GM21619 (cell line): ENCODE data around the gene IGSF21.

ENCODE experiments used
- ATAC-seq: cut with Tn5 transposase; IDR thresholded peaks from one replicate; pipeline ENCODE4 v1.9.1; 2021; ENCODE audit not compliant: unreplicated experiment

The IGSF21 gene

GRCh38 chr1:18322368-18323032 is 214.9 kb downstream of the IGSF21 start:
- no peak for ATAC-seq

GRCh38 chr1:18323259-18323658 is 215.7 kb downstream of the IGSF21 start:
- no peak for ATAC-seq

GRCh38 chr1:18324246-18324645 is 216.6 kb downstream of the IGSF21 start:
- no peak for ATAC-seq

GRCh38 chr1:18325136-18325535 is 217.5 kb downstream of the IGSF21 start:
- no peak for ATAC-seq

GRCh38 chr1:18326211-18326897 is 218.8 kb downstream of the IGSF21 start:
- ATAC-seq = no peak

GRCh38 chr1:18327650-18328049 is 220.1 kb downstream of the IGSF21 start:
- no peak for ATAC-seq

- no peak for ATAC-seq
These were observed 221.2 kb downstream of the IGSF21 start for GRCh38 chr1:18328803-18329202.

GRCh38 chr1:18329469-18330253 is 222.1 kb downstream of the IGSF21 start:
- no peak for ATAC-seq

GRCh38 chr1:18332576-18332975 is 225.0 kb downstream of the IGSF21 start:
- ATAC-seq = no peak

- ATAC-seq = no peak
These were observed 225.6 kb downstream of the IGSF21 start for GRCh38 chr1:18333220-18333619.

GRCh38 chr1:18336801-18337200 is 229.2 kb downstream of the IGSF21 start:
- no peak for ATAC-seq

GRCh38 chr1:18337757-18338156 is 230.2 kb downstream of the IGSF21 start:
- no peak for ATAC-seq

- ATAC-seq = no peak
These were observed 231.6 kb downstream of the IGSF21 start for GRCh38 chr1:18339161-18339560.

- no peak for ATAC-seq
These were observed 232.7 kb downstream of the IGSF21 start for GRCh38 chr1:18340158-18340764.

GRCh38 chr1:18340787-18341186 is 233.2 kb downstream of the IGSF21 start:
- ATAC-seq = no peak

- no peak for ATAC-seq
These were observed 233.9 kb downstream of the IGSF21 start for GRCh38 chr1:18341291-18342069.

GRCh38 chr1:18342744-18343143 is 235.1 kb downstream of the IGSF21 start:
- ATAC-seq = no peak

- no peak for ATAC-seq
These were observed 236.0 kb downstream of the IGSF21 start for GRCh38 chr1:18343581-18343980.

GRCh38 chr1:18344755-18345154 is 237.2 kb downstream of the IGSF21 start:
- no peak for ATAC-seq

GRCh38 chr1:18347559-18347958 is 240.0 kb downstream of the IGSF21 start:
- ATAC-seq = no peak

- ATAC-seq = no peak
These were observed 240.8 kb downstream of the IGSF21 start for GRCh38 chr1:18348354-18348753.
